Upper lobe of left lung (tissue), 4 donors: Measurements from ENCODE around the gene PODXL2.

ENCODE experiments used
- CTCF ChIP-seq, 6 experiments: fragments of 450-650 bp in 4 of 6; fragments of 200-600 bp in 2 of 6; sonication (generic) in 2 of 6; IDR thresholded peaks; one replicate each; pipeline ENCODE4 v1.5.1; 2016 to 2019; ENCODE audit warnings: antibody characterized with exemption in 6 of 6
- POLR2A ChIP-seq, 4 donors: fragments of 450-650 bp; IDR thresholded peaks; one replicate each; pipeline ENCODE4 v1.5.1; 2016 to 2017; ENCODE audit warnings: antibody characterized with exemption in 4 of 4, mild to moderate bottlenecking in 2 of 4

- TF ChIP-seq CTCF (IDR thresholded peaks at IDR 0.05) = no peak
- TF ChIP-seq POLR2A (IDR thresholded peaks at IDR 0.05) = no peak
Measured at GRCh38 chr3:127607675-127608361, 21.2 kb upstream of the PODXL2 start.
